ENCODE results near the gene SETD3. TPM values are rescaled to one million over a fixed set of nuclear protein-coding genes. Genes with fewer than 3 reads are reported as not detected.

SETD3 gene
- total and polyA plus RNA-seq, 2 of the 8 experiments (the other 6 are each of a cell fraction or from before 2014, with no cell fraction given): 24.0 to 64.0 TPM

DNA sequence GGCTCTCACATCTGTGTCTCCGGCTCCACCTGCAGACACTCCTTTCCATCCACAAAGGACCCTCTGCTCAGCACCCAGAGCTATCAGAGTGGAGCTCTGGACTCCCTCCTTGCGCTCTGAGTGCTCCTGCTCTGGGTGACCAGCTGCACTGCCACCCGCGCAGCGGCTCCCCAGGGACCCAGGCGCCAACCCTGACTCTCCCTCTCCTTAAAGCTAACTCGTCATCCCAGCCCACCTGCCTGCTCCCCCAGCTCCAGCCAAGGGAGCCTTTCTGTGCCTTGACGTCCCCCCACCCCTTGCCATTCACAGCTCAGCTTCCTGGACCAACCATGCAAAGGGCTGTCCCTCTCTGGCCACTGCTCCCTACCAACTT lies 99.0 kb downstream of the SETD3 start:
- no peaks in the 10 kb centered on the region for H3K27me3 ChIP-seq (replicated peaks in 1 of 4; ENCODE audit: control insufficient read depth in 3 of 4, extremely low read depth in 1 of 4, insufficient read depth in 3 of 4, low read length in 3 of 4)
- H2AFZ ChIP-seq (ENCODE audit: low read length): no peak overlapping the region
- H3K4ac ChIP-seq (replicated peaks; ENCODE audit: insufficient read length, low read depth, low read length): no peak overlapping the region
- 100% methylated on average over 7 of the region's 8 CpGs; no CpG with 5 or more reads in 1 of the 2 experiments for WGBS, 2 experiments (ENCODE audit: extremely low coverage in 1 of 2, insufficient coverage in 1 of 2, insufficient read length in 1 of 2, insufficient replicate concordance in 2 of 2, low coverage in 1 of 2, low lambda C conversion rate in 2 of 2, missing lambda C conversion rate in 1 of 2)
- no peak overlapping the region for H3K56ac ChIP-seq (replicated peaks; ENCODE audit: insufficient read length, low read depth, low read length)
- H3K4me2 ChIP-seq (ENCODE audit: insufficient read depth in 1 of 2, low read depth in 2 of 2, low read length in 2 of 2): no peak overlapping the region
- no peak overlapping the region for H3K27ac ChIP-seq (ENCODE audit: low read depth, low read length)
- no peaks in the 10 kb centered on the region; the same call in 1 of the 2 replicates for H3K23me2 ChIP-seq (ENCODE audit: low read depth, low read length)
- no peak overlapping the region for H3K9ac ChIP-seq (replicated peaks in 1 of 4; ENCODE audit: extremely low read depth in 1 of 4, low read depth in 3 of 4, low read length in 3 of 4)
- no peaks in the 10 kb centered on the region; a peak in 1 of 4 replicates for H3K9me3 ChIP-seq (ENCODE audit: insufficient read depth in 2 of 2, low read depth in 1 of 2, low read length in 1 of 2)
- H4K8ac ChIP-seq (ENCODE audit: extremely low read depth, insufficient read depth, low read length): peak overlapping the region; percentile 22; the same call in 1 of the 2 replicates
- DNase-seq (ENCODE audit: low read depth in 1 of 2, low spot score in 2 of 2): no peak
- TF ChIP-seq KDM1A (IDR thresholded peaks at IDR 0.05; ENCODE audit: borderline replicate concordance, low read length): no peak
- TF ChIP-seq KDM5A (IDR thresholded peaks at IDR 0.05; ENCODE audit: low read length): no peak
- no peak for TF ChIP-seq BCL11A (IDR thresholded peaks at IDR 0.05; ENCODE audit: low read depth in 2 of 2, low read length in 2 of 2)
- peak in 1 of 2 experiments; percentile 19; a peak in 1 of 4 replicates for TF ChIP-seq RAD21 (IDR thresholded peaks at IDR 0.05 in 1 of 2, conservative IDR thresholded peaks at IDR 0.05 in 1 of 2; ENCODE audit: low read depth in 2 of 2, low read length in 2 of 2)
- TF ChIP-seq NANOG (IDR thresholded peaks at IDR 0.05; ENCODE audit: insufficient read depth, low read depth, low read length, poor library complexity, severe bottlenecking): no peak
- ChIA-PET CTCF (ENCODE audit: partially characterized antibody) (interaction anchor here (0.8 to 19.9 kb wide), 5 partner anchors 11 to 85 kb away, joined by 3 to 447 read pairs (median 8); no protein-coding TSS in a partner anchor), POLR2A (ENCODE audit: partially characterized antibody) (interaction anchor here (1.0 to 1.1 kb wide), 2 partner anchors 10 to 39 kb away, joined by 3 to 6 read pairs; no protein-coding TSS in a partner anchor)
- H4K5ac ChIP-seq (ENCODE audit: insufficient read length, low read depth, low read length): no peak overlapping the region
- no peak overlapping the region for H3K18ac ChIP-seq (ENCODE audit: extremely low read depth, low read length)
- no peak overlapping the region for H3K14ac ChIP-seq (ENCODE audit: insufficient read length)
- no peaks in the 10 kb centered on the region for H3K79me2 ChIP-seq (ENCODE audit: control insufficient read depth in 1 of 2, insufficient read depth in 2 of 2, low read length in 2 of 2)
- no peak overlapping the region for H3K4me3 ChIP-seq (ENCODE audit: extremely low read depth in 1 of 4, insufficient read depth in 2 of 4, low read depth in 3 of 4, low read length in 4 of 4)
- H2BK120ac ChIP-seq (replicated peaks; ENCODE audit: low read depth, low read length): no peak overlapping the region
- H3K4me1 ChIP-seq (replicated peaks in 1 of 4; ENCODE audit: control insufficient read depth in 3 of 4, insufficient read depth in 4 of 4, low read length in 3 of 4): peaks cover 0 to 17% (median 5%) of the 10 kb centered on the region in 4 experiments; a peak in 6 of 7 replicates
- no peak overlapping the region for H2AK5ac ChIP-seq (ENCODE audit: low read depth, low read length)
- H3K23ac ChIP-seq (ENCODE audit: insufficient read length): no peak overlapping the region
- no peak for FAIRE-seq
- no peaks in the 10 kb centered on the region for H3K79me1 ChIP-seq (ENCODE audit: low read depth, low read length)
- peak overlapping the region; percentile 77; the same call in 1 of the 2 replicates for H2BK12ac ChIP-seq (ENCODE audit: low read depth, low read length)
- H2BK20ac ChIP-seq (ENCODE audit: low read length): no peak overlapping the region
- H3K36me3 ChIP-seq (ENCODE audit: control insufficient read depth in 2 of 4, insufficient read depth in 4 of 4, low read length in 3 of 4): no peaks in the 10 kb centered on the region
- no peaks in the 10 kb centered on the region for H4K20me1 ChIP-seq (replicated peaks in 1 of 2; ENCODE audit: control insufficient read depth in 1 of 2, insufficient read depth in 2 of 2, low read length in 2 of 2)
- H4K91ac ChIP-seq (replicated peaks; ENCODE audit: insufficient read length, low read length): no peak overlapping the region
- no peak overlapping the region for H2BK15ac ChIP-seq (ENCODE audit: low read length)
- peak overlapping the region; percentile 39; the same call in 1 of the 2 replicates for H2BK5ac ChIP-seq (ENCODE audit: low read depth, low read length)

Measured in H1 (cell line).